ENCODE measurements around the gene NPHP3.

- TF ChIP-seq POLR2A (IDR thresholded peaks at IDR 0.05) = no peak
- TF ChIP-seq CTCF (IDR thresholded peaks at IDR 0.05 in 4 of 5, conservative IDR thresholded peaks at IDR 0.05 in 1 of 5) = no peak
These were observed 84.6 kb downstream of the NPHP3 start for GRCh38 chr3:132637590-132637989.

All from gastrocnemius medialis (tissue), 4 donors.